Upper lobe of right lung (tissue), 1 donor: ENCODE data around the gene SH3GL1. TPM values are rescaled to one million over a fixed set of nuclear protein-coding genes. Genes with fewer than 3 reads are reported as not detected.
A peak's percentile ranks its signal among the peaks of the same experiment; 100 is the strongest.

ENCODE experiments used
- ATAC-seq: fragments of 200-7000 bp; cut with Tn5 transposase; one replicate; pipeline ENCODE4 v1.9.1; 2020; ENCODE audit warnings: mild to moderate bottlenecking, moderate library complexity
- DNase-seq: peaks from one replicate; pipeline ENCODE4 v3.0.0-alpha.2; 2020
- H3K27ac ChIP-seq: fragments of 200-600 bp; one replicate; pipeline ENCODE4 v1.8.0; 2022
- H3K27me3 ChIP-seq: fragments of 200-600 bp; one replicate; pipeline ENCODE4 v1.8.0; 2022; ENCODE audit warnings: mild to moderate bottlenecking
- H3K36me3 ChIP-seq: fragments of 200-600 bp; one replicate; pipeline ENCODE4 v1.8.0; 2022
- H3K4me1 ChIP-seq: fragments of 200-600 bp; one replicate; pipeline ENCODE4 v1.8.0; 2022
- H3K4me3 ChIP-seq: fragments of 200-600 bp; one replicate; pipeline ENCODE4 v1.8.0; 2022; ENCODE audit warnings: mild to moderate bottlenecking
- H3K9me3 ChIP-seq: fragments of 200-600 bp; one replicate; pipeline ENCODE4 v1.8.0; 2022
- CTCF ChIP-seq: fragments of 200-600 bp; IDR thresholded peaks from one replicate; pipeline ENCODE4 v1.8.0; 2022; ENCODE audit warnings: antibody characterized with exemption
- intact Hi-C: fragments of 100-400 bp; cut with DNase I; formaldehyde crosslinking; loops from one replicate; pipeline ENCODE4 v1.11.0; 2022
- total RNA-seq: library from RNA; stranded (reverse); fragmentation: NEBNext Ultra II Directional; extraction: Animal tissue kit (Norgen Biotek cat#: 25700); gene quantifications from one replicate; pipeline ENCODE4 v1.2.1, GENCODE V29; 2021
- donor health status: DM: no; HTN: yes; CAD: no; lungs with severe emphysema.

Gene SH3GL1
- total RNA-seq, 1 donor from 2014 or later, result 47.6 TPM

GRCh38 chr19:4409123-4409933 is 9.0 kb upstream of the SH3GL1 start:
- DNase-seq, result no peak
- intact Hi-C loops, result no loop called here

GRCh38 chr19:4406626-4407025 is 6.3 kb upstream of the SH3GL1 start:
- no peak for ATAC-seq
- DNase-seq, result no peak
- H3K27ac ChIP-seq, result no peak overlapping the region
- no peaks in the 10 kb centered on the region for H3K27me3 ChIP-seq
- peaks cover 4% of the 10 kb centered on the region for H3K36me3 ChIP-seq
- no peaks in the 10 kb centered on the region for H3K9me3 ChIP-seq
- intact Hi-C loops, result no loop called here
- TF ChIP-seq CTCF, result no peak
- H3K4me3 ChIP-seq, result no peak overlapping the region
- peaks cover 9% of the 10 kb centered on the region for H3K4me1 ChIP-seq

More at GRCh38 chr19:4409123-4409933, 9.0 kb upstream of the SH3GL1 start:
- Histone ChIP-seq H3K4me1 (no peaks in the 10 kb centered on the region), H3K36me3 (peaks cover 4% of the 10 kb centered on the region), H3K9me3 (no peaks in the 10 kb centered on the region), H3K27me3 (no peaks in the 10 kb centered on the region), H3K4me3 (no peak overlapping the region), H3K27ac (no peak overlapping the region)
- no peak for TF ChIP-seq CTCF
- ATAC-seq, result no peak

- no peak for TF ChIP-seq CTCF
- Histone ChIP-seq H3K36me3 (peaks cover 4% of the 10 kb centered on the region), H3K4me1 (peaks cover 16% of the 10 kb centered on the region), H3K27me3 (no peaks in the 10 kb centered on the region), H3K9me3 (no peaks in the 10 kb centered on the region), H3K4me3 (no peak overlapping the region), H3K27ac (no peak overlapping the region)
- intact Hi-C loops, result no loop called here
- ATAC-seq (no peak), DNase-seq (no peak)
Observed at GRCh38 chr19:4405977-4406376, 5.6 kb upstream of the SH3GL1 start.

GRCh38 chr19:4403005-4403761 is 2.8 kb upstream of the SH3GL1 start:
- H3K27ac ChIP-seq, result peak overlapping the region; percentile 55
- H3K4me3 ChIP-seq, result peak overlapping the region; percentile 72
- intact Hi-C loops, result no loop called here
- H3K27me3 ChIP-seq, result no peaks in the 10 kb centered on the region
- no peak for TF ChIP-seq CTCF
- ATAC-seq (no peak), DNase-seq (no peak)
- H3K4me1 ChIP-seq, result peaks cover 29% of the 10 kb centered on the region
- H3K9me3 ChIP-seq, result no peaks in the 10 kb centered on the region
- H3K36me3 ChIP-seq, result no peaks in the 10 kb centered on the region

- Histone ChIP-seq H3K27ac (peak within 1 kb of the TSS; percentile 84), H3K36me3 (no peaks in the 10 kb centered on the region), H3K4me1 (peaks cover 36% of the 10 kb centered on the region), H3K9me3 (no peaks in the 10 kb centered on the region), H3K4me3 (peak within 1 kb of the TSS; percentile 72), H3K27me3 (no peaks in the 10 kb centered on the region)
- peak; percentile 95 for ATAC-seq
- intact Hi-C loops, result no loop called here
- TF ChIP-seq CTCF, result no peak
- peak; percentile 99 for DNase-seq
Observed at GRCh38 chr19:4402171-4403004, 2.0 kb upstream of the SH3GL1 start, which contains the start of gene CHAF1A. TSS of gene CHAF1A (plus strand) at chr19:4402640. CDS start at chr19:4402763, 123 bp downstream.
